GM21390 (cell line): ENCODE results near the gene ATAD3C.
"Not testable (repeated sequence)": the region's sequence is repeated elsewhere in the genome, so short reads cannot be mapped to it uniquely, and the experiment has no call there.

ENCODE experiments used
- ATAC-seq: cut with Tn5 transposase; IDR thresholded peaks from one replicate; pipeline ENCODE4 v1.9.1; 2021; ENCODE audit not compliant: unreplicated experiment

The ATAD3C gene

GRCh38 chr1:1504777-1505365 lies 55.4 kb downstream of the ATAD3C start:
- not testable (repeated sequence) for ATAC-seq

DNA sequence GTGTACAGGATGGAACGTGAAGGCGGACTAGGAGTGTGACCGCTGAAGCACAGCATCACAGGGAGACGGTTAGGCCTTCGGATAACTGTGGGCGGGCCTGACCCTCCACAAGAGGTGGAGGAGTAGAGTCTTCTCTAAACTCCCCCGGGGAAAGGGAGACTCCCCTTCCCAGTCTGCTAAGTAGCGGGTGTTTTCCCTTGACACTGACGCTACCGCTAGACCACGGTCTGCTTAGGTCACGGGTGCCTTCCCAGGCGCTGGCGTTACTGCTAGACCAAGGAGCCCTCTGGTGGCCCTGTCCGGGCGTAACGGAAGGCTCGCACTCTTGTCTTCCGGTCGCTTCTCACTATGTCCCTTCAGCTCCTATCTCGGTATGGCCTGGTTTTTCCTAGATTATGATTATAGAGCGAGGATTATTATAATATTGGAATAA lies 55.9 kb downstream of the ATAD3C start:
- not testable (repeated sequence) for ATAC-seq

GRCh38 chr1:1505801-1506200 lies 56.3 kb downstream of the ATAD3C start:
- ATAC-seq, result not testable (repeated sequence)

DNA sequence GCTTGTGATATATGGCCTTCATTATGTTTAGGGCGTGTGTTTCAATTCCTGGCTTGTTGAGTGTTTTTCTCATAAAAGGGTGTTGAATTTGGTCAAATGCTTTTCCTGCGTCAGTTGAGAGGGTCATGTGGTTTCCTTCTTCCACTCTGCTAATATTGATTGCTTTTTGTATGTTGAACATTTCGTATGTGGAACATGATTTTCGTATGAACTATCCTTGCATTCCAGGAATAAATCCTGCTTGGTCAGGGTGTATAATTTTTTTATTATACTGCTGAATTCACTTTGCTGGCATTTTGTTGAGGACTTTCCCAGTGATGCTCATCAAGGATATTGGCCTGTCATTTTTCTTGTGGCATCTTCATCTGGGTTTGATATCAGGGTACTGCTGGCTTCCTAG lies 57.8 kb downstream of the ATAD3C start:
- ATAC-seq, result no peak

DNA sequence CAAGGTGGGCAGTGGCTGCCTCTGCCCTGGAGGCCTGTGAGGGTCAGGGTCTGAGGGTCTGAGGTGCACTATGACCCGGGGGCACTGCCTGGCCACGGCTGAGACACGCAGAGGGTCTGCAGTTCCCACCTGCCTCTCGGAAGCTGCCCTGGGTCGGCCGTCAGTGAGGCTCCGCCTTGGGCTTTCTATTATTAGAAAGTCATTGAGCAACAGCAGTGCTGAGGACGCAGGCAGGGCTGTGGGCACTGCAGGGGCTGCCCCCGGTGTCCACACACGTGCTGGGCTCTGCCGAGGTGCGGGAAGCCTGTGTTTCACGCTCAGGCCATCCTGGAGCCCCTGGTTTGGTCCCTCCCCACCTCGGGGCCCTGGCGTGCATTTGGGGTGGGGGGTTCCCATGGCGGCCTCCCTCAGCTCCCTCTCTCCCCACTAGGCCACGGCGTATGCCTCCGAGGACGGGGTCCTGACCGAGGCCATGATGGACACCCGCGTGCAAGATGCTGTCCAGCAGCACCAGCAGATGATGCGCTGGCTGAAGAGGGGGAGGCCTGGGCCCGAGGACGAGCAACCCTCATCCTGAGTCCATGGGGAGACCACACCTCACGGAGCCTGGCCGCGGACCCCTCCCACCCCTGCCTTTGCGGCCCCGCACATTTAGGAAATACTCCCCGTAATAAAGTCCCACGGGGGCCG lies 59.4 kb downstream of the ATAD3C start:
- ATAC-seq, result not testable (repeated sequence)

DNA sequence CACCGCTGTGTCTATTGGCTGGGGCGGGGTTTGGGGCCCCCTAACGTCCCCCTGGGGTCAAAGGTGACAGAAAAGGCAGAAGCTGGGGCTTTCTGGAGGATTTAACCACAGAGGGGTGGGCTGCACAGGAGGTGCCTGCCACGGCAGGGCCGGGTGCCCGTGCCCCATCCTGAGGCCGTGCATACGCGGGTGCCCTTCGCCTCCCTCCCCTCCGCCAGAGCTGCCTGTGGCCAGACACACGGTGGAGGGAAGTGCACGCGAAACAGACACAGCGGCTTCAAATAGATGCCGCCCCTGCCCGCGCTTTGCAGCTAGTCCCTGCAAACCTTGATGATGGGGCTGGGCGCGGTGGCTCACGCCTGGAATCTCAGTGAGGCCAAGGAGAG lies 60.0 kb downstream of the ATAD3C start:
- ATAC-seq, result not testable (repeated sequence)

DNA sequence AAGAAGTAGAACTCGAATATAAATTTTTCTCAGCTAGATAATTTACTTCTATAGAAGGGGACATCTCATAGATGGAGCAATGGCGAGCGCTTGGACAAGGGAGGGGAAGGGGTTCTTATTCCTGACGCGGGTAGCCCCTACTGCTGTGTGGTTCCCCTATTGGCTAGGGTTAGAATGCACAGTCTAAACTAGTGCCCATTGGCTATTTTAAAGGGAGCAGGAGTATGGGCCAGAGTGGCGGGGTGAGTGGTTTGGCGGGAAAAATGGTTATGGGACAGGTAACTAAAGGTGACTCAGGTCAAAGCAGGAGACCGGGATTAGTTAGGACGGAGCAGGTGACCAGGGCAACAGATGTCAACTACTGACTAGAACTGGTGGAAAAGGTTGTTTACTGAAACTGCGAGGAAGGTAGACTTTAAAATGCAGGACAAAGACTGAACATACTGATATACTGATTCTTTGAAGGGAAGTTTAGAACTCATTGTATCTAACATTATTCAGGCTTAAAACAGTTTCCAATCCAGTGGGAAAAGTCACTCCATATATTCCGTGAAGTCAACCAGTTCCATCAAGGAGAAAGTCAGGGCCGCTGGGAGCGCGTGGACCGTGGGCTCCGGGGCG lies 61.5 kb downstream of the ATAD3C start:
- no peak for ATAC-seq

DNA sequence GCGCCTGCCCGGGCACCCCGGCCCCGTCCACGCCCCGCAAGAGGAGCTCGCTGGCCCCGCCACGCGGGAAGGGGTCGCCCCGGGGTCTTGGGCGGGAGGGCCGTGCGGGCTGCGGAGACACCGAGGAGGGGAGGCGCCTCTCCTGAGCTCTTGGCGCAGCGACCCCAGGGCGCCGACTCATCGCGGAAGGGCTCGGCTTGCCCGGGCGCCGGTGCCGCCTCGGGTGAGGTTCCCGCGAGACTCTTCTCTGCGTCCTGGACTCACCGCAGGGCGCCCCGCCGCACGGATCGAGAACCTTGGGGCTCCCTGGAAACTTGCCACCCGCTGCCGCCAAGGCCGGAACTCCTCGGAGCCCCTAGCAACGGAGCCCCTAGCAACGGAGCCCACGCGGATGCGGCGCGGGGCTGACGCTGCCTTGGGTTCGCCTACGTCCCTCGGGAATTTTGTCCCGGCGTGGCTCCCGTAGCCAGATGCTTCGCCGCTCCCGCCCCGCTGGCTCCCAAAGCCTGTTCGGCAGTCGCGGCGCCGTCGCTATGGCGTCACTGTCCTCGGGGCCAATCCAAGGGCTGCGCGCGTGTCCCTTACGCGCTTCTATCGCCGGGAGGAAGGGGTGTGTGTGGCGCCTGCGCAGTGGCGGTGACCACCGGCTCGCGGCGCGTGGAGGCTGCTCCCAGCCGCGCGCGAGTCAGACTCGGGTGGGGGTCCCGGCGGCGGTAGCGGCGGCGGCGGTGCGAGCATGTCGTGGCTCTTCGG lies 62.2 kb downstream of the ATAD3C start, which contains the start of gene ATAD3A:
ATAD3A (plus strand) TSS at position 630 of the 753 bp plus-strand sequence; CDS start at position 737, 107 bp downstream.
- peak; percentile 77 for ATAC-seq

- ATAC-seq, result peak; percentile 11
These were observed 62.9 kb downstream of the ATAD3C start for GRCh38 chr1:1512425-1512824.

GRCh38 chr1:1513675-1514074 lies 64.2 kb downstream of the ATAD3C start:
- ATAC-seq, result not testable (repeated sequence)

DNA sequence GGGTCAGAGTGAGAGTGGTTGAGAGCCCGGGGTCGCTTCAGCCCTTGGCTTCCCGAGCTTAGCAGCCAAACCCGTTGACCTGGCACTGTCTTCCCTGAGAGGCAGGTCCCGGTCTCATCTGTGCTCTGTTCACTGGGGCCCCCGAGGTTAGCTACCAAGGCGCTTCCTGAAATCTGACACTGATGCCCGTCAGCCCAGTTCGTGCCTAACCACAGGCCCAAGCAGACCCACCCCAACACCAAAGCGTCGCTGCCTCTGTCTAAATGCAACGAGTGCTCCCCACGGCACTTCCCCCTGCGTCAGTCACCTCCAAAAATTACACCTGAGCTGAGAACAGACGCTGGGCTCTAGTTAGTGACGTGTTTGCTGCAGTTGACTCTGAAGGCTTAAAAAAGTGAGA lies 64.9 kb downstream of the ATAD3C start:
- ATAC-seq, result not testable (repeated sequence)

GRCh38 chr1:1516923-1517322 lies 67.4 kb downstream of the ATAD3C start:
- ATAC-seq, result not testable (repeated sequence)

GRCh38 chr1:1517973-1518620 lies 68.6 kb downstream of the ATAD3C start:
- ATAC-seq, result no peak

DNA sequence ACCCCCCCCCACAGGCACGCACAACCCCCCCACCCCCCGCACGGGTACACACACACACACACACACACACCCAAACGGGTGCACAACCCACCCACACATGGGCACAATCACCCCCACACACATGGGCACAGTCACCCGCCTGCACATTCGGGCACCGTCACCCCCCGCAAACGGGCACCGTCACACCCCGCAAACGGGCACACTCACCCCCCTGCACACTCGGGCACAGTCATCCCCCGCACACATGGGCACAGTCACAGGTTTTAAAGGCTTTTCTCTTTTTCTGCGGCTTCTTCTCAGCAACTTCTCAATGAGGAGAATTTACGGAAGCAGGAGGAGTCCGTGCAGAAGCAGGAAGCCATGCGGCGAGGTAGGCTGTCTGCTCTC lies 69.1 kb downstream of the ATAD3C start:
- not testable (repeated sequence) for ATAC-seq
